Smooth muscle cell (in vitro differentiated cells): ENCODE results near the gene ZNF776. TPM values are rescaled to one million over a fixed set of nuclear protein-coding genes. Genes with fewer than 3 reads are reported as not detected.
"Not testable (repeated sequence)": the region's sequence is repeated elsewhere in the genome, so short reads cannot be mapped to it uniquely, and the experiment has no call there.

Experiments used
- DNase-seq: peaks from one replicate; lab custom pipeline; 2025; ENCODE audit not compliant: unreplicated experiment; lab: John Stamatoyannopoulos, UW
- H2AFZ ChIP-seq: fragments of 200-600 bp; sonication (generic); 2 replicates; pipeline ENCODE4 v1.6.0; 2016; ENCODE audit warnings: antibody characterized with exemption, low read depth, mild to moderate bottlenecking
- H3F3A ChIP-seq: fragments of 200-600 bp; sonication (generic); 2 replicates; pipeline ENCODE4 v1.6.0; 2017; ENCODE audit warnings: antibody characterized with exemption, low read depth
- H3K27ac ChIP-seq: fragments of 200-600 bp; sonication (generic); 2 replicates; pipeline ENCODE4 v1.5.1; 2016; ENCODE audit warnings: low read depth, mild to moderate bottlenecking
- H3K27me3 ChIP-seq: fragments of 200-600 bp; sonication (generic); 2 replicates; pipeline ENCODE4 v1.6.1; 2016; ENCODE audit warnings: low read depth, mild to moderate bottlenecking
- H3K36me3 ChIP-seq: fragments of 200-600 bp; sonication (generic); 2 replicates; pipeline ENCODE4 v1.5.1; 2016; ENCODE audit warnings: low read depth
- H3K4me1 ChIP-seq: fragments of 200-600 bp; sonication (generic); 2 replicates; pipeline ENCODE4 v1.5.1; 2016; ENCODE audit warnings: low read depth
- H3K4me2 ChIP-seq: fragments of 200-600 bp; sonication (generic); 2 replicates; pipeline ENCODE4 v1.6.0; 2016; ENCODE audit warnings: mild to moderate bottlenecking
- H3K4me3 ChIP-seq: fragments of 200-600 bp; sonication (generic); 2 replicates; pipeline ENCODE4 v1.5.1; 2016; ENCODE audit warnings: mild to moderate bottlenecking
- H3K79me2 ChIP-seq: fragments of 200-600 bp; sonication (generic); 2 replicates; pipeline ENCODE4 v1.6.0; 2016; ENCODE audit warnings: low read depth, mild to moderate bottlenecking
- H3K9ac ChIP-seq: fragments of 200-600 bp; sonication (generic); 2 replicates; pipeline ENCODE4 v1.6.0; 2016; ENCODE audit warnings: low read depth
- H3K9me3 ChIP-seq: fragments of 200-600 bp; sonication (generic); replicated peaks from 2 replicates; pipeline ENCODE4 v1.5.1; 2016; ENCODE audit warnings: low read depth
- H4K20me1 ChIP-seq: fragments of 200-600 bp; sonication (generic); 2 replicates; pipeline ENCODE4 v1.6.0; 2016; ENCODE audit warnings: low read depth
- WGBS: methylation state at CpG from one replicate; pipeline ENCODE4 v1.1.7; 2016; ENCODE audit warnings: low lambda C conversion rate; 5-methylcytosine and 5-hydroxymethylcytosine counted together
- polyA plus RNA-seq: library from polyadenylated mRNA; unstranded; fragments of >200 nt; fragmentation: Nextera tagmentation; extraction: Ambion mirVana; gene quantifications from 2 replicates; pipeline ENCODE4 v1.2.1, GENCODE V29; 2016
- total RNA-seq: library from RNA; depleted of rRNA; stranded (reverse); fragments of >200 nt; gene quantifications from 2 replicates; pipeline ENCODE4 v1.2.3, GENCODE V29; 2014
- TF ChIP-seq, protein P1 (sequence below): fragments of 200-600 bp; sonication (generic); IDR thresholded peaks from 2 replicates; pipeline ENCODE4 v1.5.1; 2017; ENCODE audit warnings: borderline replicate concordance, mild to moderate bottlenecking, antibody characterized with exemption; ENCODE audit not compliant: insufficient read depth, poor library complexity, severe bottlenecking

Gene ZNF776
- total and polyA plus RNA-seq, 2 experiments from 2014 or later, result 4.4 to 13.6 TPM

DNA sequence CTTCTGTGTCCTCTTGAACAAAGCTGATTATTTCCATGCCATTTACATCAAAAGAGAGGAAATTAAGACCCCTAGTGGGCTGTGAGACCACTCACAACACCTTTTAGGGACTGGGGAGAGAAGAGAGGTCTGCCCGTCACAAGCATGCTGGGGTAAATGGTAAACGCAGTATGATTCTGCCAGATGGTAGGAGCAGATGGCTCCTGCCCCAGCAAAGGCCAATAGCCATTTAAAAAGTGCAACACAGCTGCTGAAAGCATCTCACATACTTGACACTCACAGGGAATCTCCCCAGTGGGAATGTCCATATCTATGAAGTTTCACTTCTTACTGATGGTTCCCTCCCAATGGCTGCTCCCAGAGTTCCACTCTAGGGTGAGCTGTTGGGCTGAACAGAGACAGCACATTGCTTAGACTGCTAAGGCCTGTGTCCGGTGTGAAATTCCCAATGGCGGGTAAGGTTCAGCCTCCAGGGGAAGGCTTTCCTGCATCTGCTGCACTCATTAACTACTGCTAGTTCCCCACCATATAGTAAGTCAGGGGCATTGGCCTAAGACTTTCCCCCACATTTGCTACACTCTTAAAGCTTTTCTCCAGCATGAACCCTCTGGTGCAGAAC, 26.6 kb upstream of the ZNF776 start:
- H3K4me3 ChIP-seq, result no peak overlapping the region
- TF ChIP-seq, protein P1, sequence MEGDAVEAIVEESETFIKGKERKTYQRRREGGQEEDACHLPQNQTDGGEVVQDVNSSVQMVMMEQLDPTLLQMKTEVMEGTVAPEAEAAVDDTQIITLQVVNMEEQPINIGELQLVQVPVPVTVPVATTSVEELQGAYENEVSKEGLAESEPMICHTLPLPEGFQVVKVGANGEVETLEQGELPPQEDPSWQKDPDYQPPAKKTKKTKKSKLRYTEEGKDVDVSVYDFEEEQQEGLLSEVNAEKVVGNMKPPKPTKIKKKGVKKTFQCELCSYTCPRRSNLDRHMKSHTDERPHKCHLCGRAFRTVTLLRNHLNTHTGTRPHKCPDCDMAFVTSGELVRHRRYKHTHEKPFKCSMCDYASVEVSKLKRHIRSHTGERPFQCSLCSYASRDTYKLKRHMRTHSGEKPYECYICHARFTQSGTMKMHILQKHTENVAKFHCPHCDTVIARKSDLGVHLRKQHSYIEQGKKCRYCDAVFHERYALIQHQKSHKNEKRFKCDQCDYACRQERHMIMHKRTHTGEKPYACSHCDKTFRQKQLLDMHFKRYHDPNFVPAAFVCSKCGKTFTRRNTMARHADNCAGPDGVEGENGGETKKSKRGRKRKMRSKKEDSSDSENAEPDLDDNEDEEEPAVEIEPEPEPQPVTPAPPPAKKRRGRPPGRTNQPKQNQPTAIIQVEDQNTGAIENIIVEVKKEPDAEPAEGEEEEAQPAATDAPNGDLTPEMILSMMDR, result no peak
- H3K36me3 ChIP-seq, result peaks cover 37% of the 10 kb centered on the region
- WGBS, result 100% methylated on average over 4 of the region's 4 CpGs
- no peaks in the 10 kb centered on the region for H3F3A ChIP-seq
- peaks cover 25% of the 10 kb centered on the region for H3K9me3 ChIP-seq
- no peaks in the 10 kb centered on the region for H3K27me3 ChIP-seq
- no peaks in the 10 kb centered on the region for H3K4me1 ChIP-seq
- no peaks in the 10 kb centered on the region for H4K20me1 ChIP-seq
- H3K79me2 ChIP-seq, result peaks cover 6% of the 10 kb centered on the region
- no peak overlapping the region for H3K9ac ChIP-seq
- DNase-seq, result no peak
- H3K27ac ChIP-seq, result no peak overlapping the region
- H2AFZ ChIP-seq, result no peak overlapping the region
- no peak overlapping the region for H3K4me2 ChIP-seq

GRCh38 chr19:57720878-57721277, 25.7 kb upstream of the ZNF776 start:
- Histone ChIP-seq H3K79me2 (peaks cover 14% of the 10 kb centered on the region), H3K9ac (no peak overlapping the region), H3K4me2 (no peak overlapping the region), H3K27me3 (no peaks in the 10 kb centered on the region), H4K20me1 (no peaks in the 10 kb centered on the region), H3K9me3 (peaks cover 25% of the 10 kb centered on the region), H3F3A (no peaks in the 10 kb centered on the region), H3K4me1 (no peaks in the 10 kb centered on the region), H3K4me3 (no peak overlapping the region), H3K27ac (no peak overlapping the region), H3K36me3 (peaks cover 37% of the 10 kb centered on the region), H2AFZ (no peak overlapping the region)
- TF ChIP-seq, protein P1, result no peak
- 98% methylated on average over 10 of the region's 10 CpGs for WGBS
- no peak for DNase-seq

DNA sequence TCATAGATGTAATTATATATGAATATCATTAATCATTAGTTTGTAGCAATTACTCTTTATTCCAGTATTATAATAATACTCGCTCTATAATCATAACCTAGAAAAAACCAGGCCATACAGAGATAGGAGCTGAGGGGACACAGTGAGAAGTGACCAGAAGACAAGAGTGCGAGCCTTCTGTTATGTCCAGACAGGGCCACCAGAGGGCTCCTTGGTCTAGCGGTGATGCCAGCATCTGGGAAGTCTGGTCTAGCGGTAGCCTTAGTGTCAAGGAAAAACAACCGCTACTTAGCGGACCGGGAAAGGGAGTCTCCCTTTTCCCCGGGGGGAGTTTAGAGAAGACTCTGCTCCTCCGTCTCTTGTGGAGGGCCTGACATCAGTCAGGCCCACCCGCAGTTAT, 8.3 kb upstream of the ZNF776 start:
- TF ChIP-seq, protein P1, result peak; percentile 62
- H3K27me3 ChIP-seq, H3K79me2 ChIP-seq, H2AFZ ChIP-seq, H4K20me1 ChIP-seq, DNase-seq, H3F3A ChIP-seq, H3K9me3 ChIP-seq, H3K9ac ChIP-seq, H3K36me3 ChIP-seq, H3K4me3 ChIP-seq, H3K27ac ChIP-seq, H3K4me1 ChIP-seq: not testable (repeated sequence)
- WGBS, result 5% methylated on average over 10 of the region's 10 CpGs
- peak overlapping the region; percentile 78 for H3K4me2 ChIP-seq

DNA sequence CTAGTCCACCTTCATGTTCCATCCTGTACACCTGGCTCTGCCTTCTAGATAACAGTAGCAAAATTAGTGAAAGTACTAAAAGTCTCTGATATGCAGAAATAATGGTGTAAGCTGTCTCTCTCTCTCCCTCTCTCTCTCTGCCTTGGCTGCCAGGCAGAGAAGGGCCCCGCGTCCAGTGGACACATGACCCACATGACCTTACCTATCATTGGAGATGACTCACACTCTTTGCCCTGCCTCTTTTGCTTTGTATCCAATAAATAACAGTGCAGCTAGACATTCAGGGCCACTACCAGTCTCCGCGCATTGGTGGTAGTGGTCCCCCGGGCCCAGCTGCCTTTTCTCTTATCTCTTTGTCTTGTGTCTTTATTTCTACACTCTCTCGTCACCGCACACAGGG, 7.8 kb upstream of the ZNF776 start:
- not testable (repeated sequence) for H3K79me2 ChIP-seq, H3K4me3 ChIP-seq, H3K27ac ChIP-seq, H3F3A ChIP-seq, H4K20me1 ChIP-seq, H2AFZ ChIP-seq, H3K4me1 ChIP-seq, DNase-seq, H3K9me3 ChIP-seq, H3K36me3 ChIP-seq, H3K9ac ChIP-seq, H3K27me3 ChIP-seq
- 85% methylated on average over 7 of the region's 7 CpGs for WGBS
- H3K4me2 ChIP-seq, result peak overlapping the region; percentile 78
